Measurements from ENCODE around the gene ARID1B. TPM values are rescaled to one million over a fixed set of nuclear protein-coding genes. Genes with fewer than 3 reads are reported as not detected.

Gene ARID1B
- total and polyA plus RNA-seq, 2 of the 13 experiments (the other 11 are each of a cell fraction or from before 2014, with no cell fraction given) = 20.1 to 32.6 TPM

DNA sequence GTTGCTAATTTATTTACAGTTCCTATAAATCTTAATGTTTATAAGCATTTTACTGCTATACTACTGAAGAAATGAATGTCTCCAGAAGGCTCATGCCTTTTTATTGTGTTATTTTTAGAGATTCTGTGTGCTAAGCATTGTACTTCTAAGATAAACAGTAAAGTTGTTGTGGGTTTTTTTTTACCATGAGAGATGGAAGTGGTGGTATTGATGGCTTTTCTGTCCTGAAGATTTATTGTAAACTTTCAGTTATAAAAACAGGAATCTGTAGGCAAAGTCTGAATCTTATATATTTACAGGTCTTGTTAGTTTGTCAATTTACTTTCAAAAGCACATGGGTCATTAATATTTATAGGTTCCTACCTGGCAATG is 299.3 kb downstream of the ARID1B start (continued):
- TF ChIP-seq, protein P1, sequence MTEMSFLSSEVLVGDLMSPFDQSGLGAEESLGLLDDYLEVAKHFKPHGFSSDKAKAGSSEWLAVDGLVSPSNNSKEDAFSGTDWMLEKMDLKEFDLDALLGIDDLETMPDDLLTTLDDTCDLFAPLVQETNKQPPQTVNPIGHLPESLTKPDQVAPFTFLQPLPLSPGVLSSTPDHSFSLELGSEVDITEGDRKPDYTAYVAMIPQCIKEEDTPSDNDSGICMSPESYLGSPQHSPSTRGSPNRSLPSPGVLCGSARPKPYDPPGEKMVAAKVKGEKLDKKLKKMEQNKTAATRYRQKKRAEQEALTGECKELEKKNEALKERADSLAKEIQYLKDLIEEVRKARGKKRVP (CRISPR knock-in tag; IDR thresholded peaks at IDR 0.05) = no peak
- TF ChIP-seq MIER3 (CRISPR knock-in tag; IDR thresholded peaks at IDR 0.05; ENCODE audit: borderline replicate concordance) = no peak
- TF ChIP-seq MAZ (IDR thresholded peaks at IDR 0.05; ENCODE audit: borderline replicate concordance, low read depth, low read length) = no peak
- no peak for TF ChIP-seq MAZ (CRISPR knock-in tag; IDR thresholded peaks at IDR 0.05; ENCODE audit: low read depth)
- TF ChIP-seq KDM6A (CRISPR knock-in tag; IDR thresholded peaks at IDR 0.05; ENCODE audit: low read depth) = no peak
- TF ChIP-seq ZNF780A (CRISPR knock-in tag; IDR thresholded peaks at IDR 0.05) = no peak

GRCh38 chr6:157077251-157077650 is 300.1 kb downstream of the ARID1B start:
- CTCF ChIA-PET (ENCODE audit: low intra/inter-chr PET ratio, low total read pairs) = no interaction called here
- Histone ChIP-seq H3K4me1 (ENCODE audit: insufficient read depth, low read length) (no peaks in the 10 kb centered on the region), H3K4me2 (ENCODE audit: low read depth, low read length) (no peak overlapping the region), H2AFZ (ENCODE audit: low read length) (no peak overlapping the region), H3K9me3 (ENCODE audit: low read length) (no peaks in the 10 kb centered on the region), H3K36me3 (replicated peaks in 1 of 2; ENCODE audit: control insufficient read depth in 1 of 2, insufficient read depth in 2 of 2, low read length in 2 of 2) (peaks cover 0 to 11% of the 10 kb centered on the region in 2 experiments; a peak in 3 of 5 replicates), H4K20me1 (ENCODE audit: insufficient read depth, low read length) (no peaks in the 10 kb centered on the region), H3K9ac (ENCODE audit: insufficient read depth, low read depth, low read length) (no peak overlapping the region), H3K27ac (ENCODE audit: extremely low read length, insufficient read depth, low read length) (no peak overlapping the region), H3K4me3 (replicated peaks in 1 of 3; ENCODE audit: insufficient read depth in 1 of 3, low read depth in 2 of 3, low read length in 3 of 3) (no peak overlapping the region), H3K79me2 (ENCODE audit: insufficient read depth, low read length) (no peaks in the 10 kb centered on the region), H3K27me3 (ENCODE audit: control insufficient read depth in 1 of 2, insufficient read depth in 2 of 2, low read length in 2 of 2) (no peaks in the 10 kb centered on the region)
- WGBS (ENCODE audit: low lambda C conversion rate) = 97% methylated on average over 7 of the region's 7 CpGs
- no peak for TF ChIP-seq DMAP1 (CRISPR knock-in tag; IDR thresholded peaks at IDR 0.05)
- TF ChIP-seq PCBP2 (optimal IDR thresholded peaks at IDR 0.05; ENCODE audit: low read depth, low read length, poor library complexity, severe bottlenecking) = no peak
- no peak for TF ChIP-seq BRD4 (CRISPR knock-in tag; IDR thresholded peaks at IDR 0.05)
- TF ChIP-seq ZNF567 (CRISPR knock-in tag; IDR thresholded peaks at IDR 0.05; ENCODE audit: borderline replicate concordance) = no peak
- no peak for TF ChIP-seq ZNF777 (CRISPR knock-in tag; IDR thresholded peaks at IDR 0.05)
- TF ChIP-seq KLF6 (CRISPR knock-in tag; IDR thresholded peaks at IDR 0.05) = no peak
- TF ChIP-seq RBAK (CRISPR knock-in tag; IDR thresholded peaks at IDR 0.05) = no peak
- no peak for TF ChIP-seq U2AF2 (IDR thresholded peaks at IDR 0.05; ENCODE audit: low read depth, low read length)
- TF ChIP-seq HNF4G (IDR thresholded peaks at IDR 0.05; ENCODE audit: borderline replicate concordance, low read depth, low read length) = no peak
- TF ChIP-seq HNF4G (CRISPR knock-in tag; IDR thresholded peaks at IDR 0.05; ENCODE audit: borderline replicate concordance, low read depth) = no peak
- TF ChIP-seq, protein P2, sequence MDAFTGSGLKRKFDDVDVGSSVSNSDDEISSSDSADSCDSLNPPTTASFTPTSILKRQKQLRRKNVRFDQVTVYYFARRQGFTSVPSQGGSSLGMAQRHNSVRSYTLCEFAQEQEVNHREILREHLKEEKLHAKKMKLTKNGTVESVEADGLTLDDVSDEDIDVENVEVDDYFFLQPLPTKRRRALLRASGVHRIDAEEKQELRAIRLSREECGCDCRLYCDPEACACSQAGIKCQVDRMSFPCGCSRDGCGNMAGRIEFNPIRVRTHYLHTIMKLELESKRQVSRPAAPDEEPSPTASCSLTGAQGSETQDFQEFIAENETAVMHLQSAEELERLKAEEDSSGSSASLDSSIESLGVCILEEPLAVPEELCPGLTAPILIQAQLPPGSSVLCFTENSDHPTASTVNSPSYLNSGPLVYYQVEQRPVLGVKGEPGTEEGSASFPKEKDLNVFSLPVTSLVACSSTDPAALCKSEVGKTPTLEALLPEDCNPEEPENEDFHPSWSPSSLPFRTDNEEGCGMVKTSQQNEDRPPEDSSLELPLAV (CRISPR knock-in tag; conservative IDR thresholded peaks at IDR 0.05; ENCODE audit: low read depth) = no peak
- no peak for TF ChIP-seq ZSCAN12 (CRISPR knock-in tag; IDR thresholded peaks at IDR 0.05)
- no peak for TF ChIP-seq TGIF2 (CRISPR knock-in tag; IDR thresholded peaks at IDR 0.05)
- TF ChIP-seq SMARCE1 (IDR thresholded peaks at IDR 0.05; ENCODE audit: borderline replicate concordance) = no peak
- no peak for ATAC-seq
- POLR2A ChIA-PET = no interaction called here
- DNase-seq (ENCODE audit: low spot score) = no peak
- FAIRE-seq = no peak
- in situ Hi-C loops (cut with HindIII; ENCODE audit: extremely low pct_ligation_motif_present, low pct_unique_long_range_greater_than_20kb) (no loop called here), intact Hi-C loops (cut with micrococcal nuclease; ENCODE audit: unreplicated experiment) (no loop called here)
- BruUV-seq (replicated peaks) = no TSS peak
